Lower leg skin (tissue), 4 donors: ENCODE results near the gene PDLIM5. TPM values are rescaled to one million over a fixed set of nuclear protein-coding genes. Genes with fewer than 3 reads are reported as not detected.

ENCODE experiments used
- DNase-seq, 2 donors: peaks; one replicate each; pipeline ENCODE4 v3.0.0-alpha.2; 2019; ENCODE audit warnings: low spot score in 2 of 2
- H3K4me3 ChIP-seq: fragments of 200-600 bp; sonication (generic); 2 replicates; pipeline ENCODE4 v1.5.1; 2017; ENCODE audit warnings: mild to moderate bottlenecking, low read depth; ENCODE audit not compliant: poor library complexity, severe bottlenecking
- POLR2A ChIP-seq, 2 donors: fragments of 450-650 bp; IDR thresholded peaks; one replicate each; pipeline ENCODE4 v1.6.1; 2016 to 2017; ENCODE audit warnings: antibody characterized with exemption in 2 of 2, mild to moderate bottlenecking in 1 of 2, moderate library complexity in 1 of 2
- WGBS, 2 donors: methylation state at CpG; one replicate each; pipeline ENCODE4 v1.1.5; 2018; 5-methylcytosine and 5-hydroxymethylcytosine counted together
- intact Hi-C: fragments of 100-400 bp; cut with DNase I; formaldehyde crosslinking; loops from one replicate; pipeline ENCODE4 v1.15.0; 2023; ENCODE audit warnings: low total_unique reads
- total RNA-seq, 4 donors: library from RNA; depleted of rRNA; stranded (reverse); fragments of >200 nt; gene quantifications; one replicate each; pipeline ENCODE4 v1.1.0, GENCODE V29; 2016
- TF ChIP-seq, protein P1 (sequence below), 3 donors: fragments of 450-650 bp; IDR thresholded peaks; one replicate each; pipeline ENCODE4 v1.5.1; 2016; ENCODE audit warnings: antibody characterized with exemption in 3 of 3, mild to moderate bottlenecking in 3 of 3, moderate library complexity in 2 of 3

Gene PDLIM5
- total RNA-seq, 4 donors from 2014 or later, result 65.8 to 81.4 (median 72.0) TPM

- H3K4me3 ChIP-seq, result no peak overlapping the region
- TF ChIP-seq, protein P1, sequence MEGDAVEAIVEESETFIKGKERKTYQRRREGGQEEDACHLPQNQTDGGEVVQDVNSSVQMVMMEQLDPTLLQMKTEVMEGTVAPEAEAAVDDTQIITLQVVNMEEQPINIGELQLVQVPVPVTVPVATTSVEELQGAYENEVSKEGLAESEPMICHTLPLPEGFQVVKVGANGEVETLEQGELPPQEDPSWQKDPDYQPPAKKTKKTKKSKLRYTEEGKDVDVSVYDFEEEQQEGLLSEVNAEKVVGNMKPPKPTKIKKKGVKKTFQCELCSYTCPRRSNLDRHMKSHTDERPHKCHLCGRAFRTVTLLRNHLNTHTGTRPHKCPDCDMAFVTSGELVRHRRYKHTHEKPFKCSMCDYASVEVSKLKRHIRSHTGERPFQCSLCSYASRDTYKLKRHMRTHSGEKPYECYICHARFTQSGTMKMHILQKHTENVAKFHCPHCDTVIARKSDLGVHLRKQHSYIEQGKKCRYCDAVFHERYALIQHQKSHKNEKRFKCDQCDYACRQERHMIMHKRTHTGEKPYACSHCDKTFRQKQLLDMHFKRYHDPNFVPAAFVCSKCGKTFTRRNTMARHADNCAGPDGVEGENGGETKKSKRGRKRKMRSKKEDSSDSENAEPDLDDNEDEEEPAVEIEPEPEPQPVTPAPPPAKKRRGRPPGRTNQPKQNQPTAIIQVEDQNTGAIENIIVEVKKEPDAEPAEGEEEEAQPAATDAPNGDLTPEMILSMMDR (IDR thresholded peaks at IDR 0.05), result no peak
- TF ChIP-seq POLR2A (IDR thresholded peaks at IDR 0.05), result no peak
- intact Hi-C loops, result no loop called here
- no peak for DNase-seq
- WGBS, 2 donors, result 74 to 81% methylated on average over 3 of the region's 3 CpGs
Measured at GRCh38 chr4:94536049-94536448, 84.3 kb downstream of the PDLIM5 start.

GRCh38 chr4:94536649-94537469 is 85.1 kb downstream of the PDLIM5 start:
- intact Hi-C loops, result no loop called here
- no peak for TF ChIP-seq POLR2A (IDR thresholded peaks at IDR 0.05)
- TF ChIP-seq, protein P1 (IDR thresholded peaks at IDR 0.05), result no peak
- 75 to 91% methylated on average over 3 of the region's 3 CpGs for WGBS, 2 donors
- DNase-seq, result no peak
- no peak overlapping the region for H3K4me3 ChIP-seq

- intact Hi-C loops, result no loop called here
- no peak overlapping the region for H3K4me3 ChIP-seq
- DNase-seq, result no peak
- no peak for TF ChIP-seq POLR2A (IDR thresholded peaks at IDR 0.05)
- WGBS, 2 donors, result 86 to 91% methylated on average over 3 of the region's 3 CpGs
Measured at GRCh38 chr4:94537921-94538628, 86.3 kb downstream of the PDLIM5 start.

GRCh38 chr4:94540476-94540875 is 88.7 kb downstream of the PDLIM5 start:
- DNase-seq, result no peak
- intact Hi-C loops, result no loop called here
- WGBS, 2 donors, result 53 to 62% methylated on average over 1 of the region's 1 CpG
- no peak for TF ChIP-seq POLR2A (IDR thresholded peaks at IDR 0.05)
- TF ChIP-seq, protein P1 (IDR thresholded peaks at IDR 0.05), result no peak
- no peak overlapping the region for H3K4me3 ChIP-seq

DNA sequence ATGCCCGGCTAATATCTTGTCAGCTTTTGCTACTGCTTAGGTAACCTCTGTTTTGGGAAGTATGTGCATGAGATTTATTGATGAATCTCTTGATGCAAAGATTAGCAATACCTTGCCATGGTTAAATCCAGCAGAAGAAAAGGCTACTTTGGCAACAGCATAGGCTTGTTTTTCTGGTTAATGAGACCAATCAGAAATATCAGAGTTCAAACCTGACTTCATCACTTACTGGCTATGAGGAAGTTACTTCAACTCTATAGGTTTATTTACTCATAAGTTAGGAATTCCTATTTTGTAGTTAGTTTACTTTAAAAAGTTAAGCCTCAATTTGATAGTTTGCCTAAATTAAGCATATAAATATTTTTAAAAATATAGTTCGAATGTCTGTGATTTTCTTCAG is 93.1 kb downstream of the PDLIM5 start:
- TF ChIP-seq, protein P1 (IDR thresholded peaks at IDR 0.05), result no peak
- TF ChIP-seq POLR2A (IDR thresholded peaks at IDR 0.05), result no peak

DNA sequence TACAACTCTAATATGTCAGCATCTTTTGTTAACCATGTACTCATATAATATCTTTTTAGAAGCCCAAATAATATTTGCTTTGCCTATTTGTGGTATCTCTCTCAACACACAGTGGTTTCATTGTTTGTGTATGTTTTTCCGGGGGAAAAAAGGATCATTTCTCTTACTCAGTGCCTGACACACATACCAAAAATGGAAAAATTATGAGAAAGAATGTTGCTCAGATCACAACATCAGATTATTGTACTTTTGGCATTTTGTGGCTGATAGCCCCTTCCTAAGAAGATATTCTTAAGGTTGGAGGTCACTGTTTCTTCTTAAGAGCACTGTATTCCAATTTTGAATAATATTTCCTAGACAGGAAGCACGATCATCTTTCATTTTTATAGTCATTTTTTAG is 93.6 kb downstream of the PDLIM5 start:
- no peak for DNase-seq
- H3K4me3 ChIP-seq, result no peak overlapping the region
- no peak for TF ChIP-seq POLR2A (IDR thresholded peaks at IDR 0.05)
- TF ChIP-seq, protein P1 (IDR thresholded peaks at IDR 0.05), result no peak
- intact Hi-C loops, result no loop called here
- 76 to 83% methylated on average over 2 of the region's 2 CpGs for WGBS, 2 donors

More for the DNA sequence above, 93.1 kb downstream of the PDLIM5 start:
- intact Hi-C loops, result no loop called here
- no peak overlapping the region for H3K4me3 ChIP-seq
- no peak for DNase-seq
- WGBS, 2 donors, result 73 to 88% methylated on average over 2 of the region's 2 CpGs
